Measurements from ENCODE around the gene FAM229A. TPM values are rescaled to one million over a fixed set of nuclear protein-coding genes. Genes with fewer than 3 reads are reported as not detected.

Gene FAM229A
- total and polyA plus RNA-seq, 9 of the 15 experiments (the other 6 are each of a cell fraction or from before 2014, with no cell fraction given), result 0.04 to 21.6 (median 7.4) TPM

DNA sequence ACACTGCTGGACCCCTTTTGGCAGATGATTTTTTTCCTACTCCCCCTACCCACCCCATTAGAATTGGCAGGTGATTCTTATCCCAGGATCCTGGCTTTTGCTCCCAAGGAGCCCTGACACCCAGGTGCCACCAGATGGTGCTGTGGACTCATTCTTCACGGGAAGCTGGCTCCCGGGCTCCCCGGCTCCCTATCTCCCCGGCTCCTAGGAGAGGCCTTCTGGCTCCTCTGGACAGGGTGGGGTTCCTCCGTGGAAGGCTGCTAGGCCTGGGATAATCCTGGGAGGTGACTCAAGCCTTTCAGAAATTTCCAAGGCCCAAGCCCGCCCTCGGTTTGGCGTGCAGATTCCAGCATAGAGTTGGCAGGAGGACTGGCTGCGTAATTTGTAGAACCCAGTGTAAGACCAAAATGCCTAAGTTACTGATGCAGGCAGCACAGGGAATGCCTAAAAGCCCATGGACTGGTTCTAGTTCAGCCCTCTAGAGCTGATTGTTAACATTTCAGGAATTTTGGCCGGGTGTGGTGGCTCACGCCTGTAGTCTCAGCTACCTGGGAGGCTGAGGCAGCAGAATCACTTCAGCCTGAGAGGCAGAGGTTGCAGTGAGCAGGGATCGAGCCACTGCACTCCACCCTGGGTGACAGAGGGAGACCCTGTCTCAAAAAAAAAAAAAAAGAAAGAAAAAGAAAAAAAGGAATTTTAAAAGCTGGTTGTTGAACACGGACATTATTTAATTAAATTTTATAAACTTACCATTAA is 38.8 kb upstream of the FAM229A start (continued):
- TF ChIP-seq, protein P1, sequence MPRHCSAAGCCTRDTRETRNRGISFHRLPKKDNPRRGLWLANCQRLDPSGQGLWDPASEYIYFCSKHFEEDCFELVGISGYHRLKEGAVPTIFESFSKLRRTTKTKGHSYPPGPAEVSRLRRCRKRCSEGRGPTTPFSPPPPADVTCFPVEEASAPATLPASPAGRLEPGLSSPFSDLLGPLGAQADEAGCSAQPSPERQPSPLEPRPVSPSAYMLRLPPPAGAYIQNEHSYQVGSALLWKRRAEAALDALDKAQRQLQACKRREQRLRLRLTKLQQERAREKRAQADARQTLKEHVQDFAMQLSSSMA (CRISPR knock-in tag; IDR thresholded peaks at IDR 0.05), result no peak
- no peak for TF ChIP-seq LARP7 (IDR thresholded peaks at IDR 0.05)
- no peak for TF ChIP-seq ZNF583 (CRISPR knock-in tag; IDR thresholded peaks at IDR 0.05)
- peak; percentile 75 for TF ChIP-seq DEAF1 (CRISPR knock-in tag; IDR thresholded peaks at IDR 0.05)
- TF ChIP-seq PRDM10 (IDR thresholded peaks at IDR 0.05; ENCODE audit: partially characterized antibody), result no peak
- no peak for TF ChIP-seq ZSCAN29 (IDR thresholded peaks at IDR 0.05)
- no peak for TF ChIP-seq HINFP (tag; conservative IDR thresholded peaks at IDR 0.05; ENCODE audit: low read depth)
- TF ChIP-seq YBX1 (IDR thresholded peaks at IDR 0.05), result no peak
- TF ChIP-seq ZFPM2 (CRISPR knock-in tag; IDR thresholded peaks at IDR 0.05), result no peak
- TF ChIP-seq FOXJ3 (CRISPR knock-in tag; IDR thresholded peaks at IDR 0.05), result no peak
- TF ChIP-seq MYC (IDR thresholded peaks at IDR 0.05; ENCODE audit: low read depth, low read length), result peak; percentile 43; the same call in 1 of the 2 replicates
- no peak for TF ChIP-seq MYC (CRISPR knock-in tag; IDR thresholded peaks at IDR 0.05; ENCODE audit: borderline replicate concordance, low read depth)
- TF ChIP-seq, protein P2, sequence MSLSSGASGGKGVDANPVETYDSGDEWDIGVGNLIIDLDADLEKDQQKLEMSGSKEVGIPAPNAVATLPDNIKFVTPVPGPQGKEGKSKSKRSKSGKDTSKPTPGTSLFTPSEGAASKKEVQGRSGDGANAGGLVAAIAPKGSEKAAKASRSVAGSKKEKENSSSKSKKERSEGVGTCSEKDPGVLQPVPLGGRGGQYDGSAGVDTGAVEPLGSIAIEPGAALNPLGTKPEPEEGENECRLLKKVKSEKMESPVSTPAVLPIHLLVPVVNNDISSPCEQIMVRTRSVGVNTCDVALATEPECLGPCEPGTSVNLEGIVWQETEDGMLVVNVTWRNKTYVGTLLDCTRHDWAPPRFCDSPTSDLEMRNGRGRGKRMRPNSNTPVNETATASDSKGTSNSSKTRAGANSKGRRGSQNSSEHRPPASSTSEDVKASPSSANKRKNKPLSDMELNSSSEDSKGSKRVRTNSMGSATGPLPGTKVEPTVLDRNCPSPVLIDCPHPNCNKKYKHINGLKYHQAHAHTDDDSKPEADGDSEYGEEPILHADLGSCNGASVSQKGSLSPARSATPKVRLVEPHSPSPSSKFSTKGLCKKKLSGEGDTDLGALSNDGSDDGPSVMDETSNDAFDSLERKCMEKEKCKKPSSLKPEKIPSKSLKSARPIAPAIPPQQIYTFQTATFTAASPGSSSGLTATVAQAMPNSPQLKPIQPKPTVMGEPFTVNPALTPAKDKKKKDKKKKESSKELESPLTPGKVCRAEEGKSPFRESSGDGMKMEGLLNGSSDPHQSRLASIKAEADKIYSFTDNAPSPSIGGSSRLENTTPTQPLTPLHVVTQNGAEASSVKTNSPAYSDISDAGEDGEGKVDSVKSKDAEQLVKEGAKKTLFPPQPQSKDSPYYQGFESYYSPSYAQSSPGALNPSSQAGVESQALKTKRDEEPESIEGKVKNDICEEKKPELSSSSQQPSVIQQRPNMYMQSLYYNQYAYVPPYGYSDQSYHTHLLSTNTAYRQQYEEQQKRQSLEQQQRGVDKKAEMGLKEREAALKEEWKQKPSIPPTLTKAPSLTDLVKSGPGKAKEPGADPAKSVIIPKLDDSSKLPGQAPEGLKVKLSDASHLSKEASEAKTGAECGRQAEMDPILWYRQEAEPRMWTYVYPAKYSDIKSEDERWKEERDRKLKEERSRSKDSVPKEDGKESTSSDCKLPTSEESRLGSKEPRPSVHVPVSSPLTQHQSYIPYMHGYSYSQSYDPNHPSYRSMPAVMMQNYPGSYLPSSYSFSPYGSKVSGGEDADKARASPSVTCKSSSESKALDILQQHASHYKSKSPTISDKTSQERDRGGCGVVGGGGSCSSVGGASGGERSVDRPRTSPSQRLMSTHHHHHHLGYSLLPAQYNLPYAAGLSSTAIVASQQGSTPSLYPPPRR (CRISPR knock-in tag; IDR thresholded peaks at IDR 0.05; ENCODE audit: borderline replicate concordance), result no peak
- no peak for TF ChIP-seq THRAP3 (IDR thresholded peaks at IDR 0.05; ENCODE audit: borderline replicate concordance)
- TF ChIP-seq ZNF324 (CRISPR knock-in tag; IDR thresholded peaks at IDR 0.05), result no peak

Measured in K562 (cell line).